PC-3 (cell line): ENCODE results near the gene RASGRP3. TPM values are rescaled to one million over a fixed set of nuclear protein-coding genes. Genes with fewer than 3 reads are reported as not detected.

Experiments
- ATAC-seq: fragments of 200-7000 bp; cut with Tn5 transposase; 2 replicates; pipeline ENCODE4 v1.9.1; 2020; ENCODE audit warnings: mild to moderate bottlenecking, moderate library complexity
- BruUV-seq: library from RNA; stranded (reverse); fragments of 400-500 nt; replicated peaks from 2 replicates; lab custom pipeline; 2021; lab: Mats Ljungman, UMichigan
- CTCF ChIA-PET: fragments of 300-600 bp; sonication (Branson Sonifier 250); formaldehyde crosslinking; loops from one replicate; lab custom pipeline; 2022; ENCODE audit warnings: antibody characterized with exemption; lab: Charles Lee
- POLR2A ChIA-PET: fragments of 300-600 bp; sonication (Branson Sonifier 250); formaldehyde crosslinking; loops from one replicate; lab custom pipeline; 2022; ENCODE audit warnings: antibody characterized with exemption; ENCODE audit not compliant: unreplicated experiment; lab: Charles Lee
- DNase-seq: peaks from one replicate; pipeline ENCODE4 v3.0.0-alpha.2; 2015
- H2AFZ ChIP-seq: fragments of 300-600 bp; sonication (generic); 2 replicates; pipeline ENCODE4 v1.6.0; 2016; ENCODE audit warnings: antibody characterized with exemption, low read length
- H3F3A ChIP-seq: fragments of 300-600 bp; sonication (generic); one replicate; pipeline ENCODE4 v1.6.0; 2017; ENCODE audit warnings: antibody characterized with exemption, low read length, control low read depth, mild to moderate bottlenecking; ENCODE audit not compliant: unreplicated experiment
- H3K27ac ChIP-seq: fragments of 300-600 bp; sonication (generic); 2 replicates; pipeline ENCODE4 v1.5.1; 2016; ENCODE audit warnings: mild to moderate bottlenecking, low read length
- H3K27me3 ChIP-seq: fragments of 300-600 bp; sonication (generic); 2 replicates; pipeline ENCODE4 v1.6.1; 2016; ENCODE audit warnings: low read length, mixed read lengths
- H3K36me3 ChIP-seq: fragments of 300-600 bp; sonication (generic); 2 replicates; pipeline ENCODE4 v1.6.1; 2016; ENCODE audit warnings: low read depth, mixed run types, low read length, mixed read lengths
- H3K4me1 ChIP-seq: fragments of 300-600 bp; sonication (generic); 2 replicates; pipeline ENCODE4 v1.5.1; 2016; ENCODE audit warnings: low read length; ENCODE audit not compliant: insufficient read depth
- H3K4me2 ChIP-seq: fragments of 300-600 bp; sonication (generic); 2 replicates; pipeline ENCODE4 v1.6.0; 2016; ENCODE audit warnings: low read length
- H3K4me3 ChIP-seq: fragments of 300-600 bp; sonication (generic); 2 replicates; pipeline ENCODE4 v1.5.1; 2016; ENCODE audit warnings: mild to moderate bottlenecking, low read length, mixed read lengths
- H3K79me2 ChIP-seq: fragments of 300-600 bp; sonication (generic); 2 replicates; pipeline ENCODE4 v1.6.1; 2017; ENCODE audit warnings: low read length, mixed read lengths
- H3K9ac ChIP-seq: fragments of 300-600 bp; sonication (generic); 2 replicates; pipeline ENCODE4 v1.6.0; 2016; ENCODE audit warnings: mild to moderate bottlenecking, low read length
- H3K9me2 ChIP-seq: fragments of 300-600 bp; sonication (generic); replicated peaks from 2 replicates; pipeline ENCODE4 v1.6.1; 2016; ENCODE audit warnings: mixed run types, low read length, mixed read lengths
- H3K9me3 ChIP-seq: fragments of 300-600 bp; sonication (generic); 2 replicates; pipeline ENCODE4 v1.6.1; 2016; ENCODE audit warnings: low read length, mixed read lengths
- H4K20me1 ChIP-seq: fragments of 300-600 bp; sonication (generic); 2 replicates; pipeline ENCODE4 v1.6.1; 2016; ENCODE audit warnings: low read length, mixed read lengths
- CTCF ChIP-seq: fragments of 300-600 bp; sonication (generic); conservative IDR thresholded peaks from 2 replicates; pipeline ENCODE4 v1.5.1; 2017; ENCODE audit warnings: antibody characterized with exemption, low read depth, mild to moderate bottlenecking, low read length
- EZH2 ChIP-seq: fragments of 300-600 bp; sonication (generic); IDR thresholded peaks from one replicate; pipeline ENCODE4 v1.6.1; 2017; ENCODE audit warnings: antibody characterized with exemption, mild to moderate bottlenecking, low read length; ENCODE audit not compliant: unreplicated experiment
- EZH2phosphoT487 ChIP-seq: fragments of 300-600 bp; sonication (generic); IDR thresholded peaks from 2 replicates; pipeline ENCODE4 v1.6.1; 2018; ENCODE audit warnings: mild to moderate bottlenecking, antibody characterized with exemption, low read length, borderline replicate concordance
- intact Hi-C: fragments of 100-400 bp; cut with micrococcal nuclease; formaldehyde crosslinking; loops from 2 replicates; pipeline ENCODE4 v1.9.0; 2023
- total RNA-seq: library from RNA; depleted of rRNA; stranded (reverse); fragments of >200 nt; gene quantifications from 2 replicates; pipeline ENCODE4 v1.2.3, GENCODE V29; 2014

The RASGRP3 gene
- total RNA-seq, 1 experiment from 2014 or later, result 0.15 TPM

GRCh38 chr2:33561872-33562271, 85.4 kb downstream of the RASGRP3 start:
- Histone ChIP-seq H3K4me3 (no peak overlapping the region), H3K9me3 (no peaks in the 10 kb centered on the region), H3K79me2 (no peaks in the 10 kb centered on the region), H2AFZ (no peak overlapping the region), H3K27ac (no peak overlapping the region), H3F3A (no peaks in the 10 kb centered on the region), H3K36me3 (no peaks in the 10 kb centered on the region), H3K4me1 (no peaks in the 10 kb centered on the region), H3K9me2 (no peaks in the 10 kb centered on the region), H3K4me2 (no peak overlapping the region), H3K27me3 (no peaks in the 10 kb centered on the region), H3K9ac (no peak overlapping the region), H4K20me1 (no peaks in the 10 kb centered on the region)
- no peak for DNase-seq
- no peak for TF ChIP-seq EZH2
- no peak for TF ChIP-seq CTCF
- no peak for TF ChIP-seq EZH2phosphoT487
- no peak for ATAC-seq
- BruUV-seq, result no TSS peak
- CTCF ChIA-PET, result no interaction called here
- POLR2A ChIA-PET, result no interaction called here
- intact Hi-C loops, result no loop called here

- no TSS peak for BruUV-seq
- Histone ChIP-seq H3K36me3 (no peaks in the 10 kb centered on the region), H3K27ac (no peak overlapping the region), H3K9me2 (no peaks in the 10 kb centered on the region), H3K27me3 (no peaks in the 10 kb centered on the region), H3K4me2 (no peak overlapping the region), H2AFZ (no peak overlapping the region), H3F3A (no peaks in the 10 kb centered on the region), H3K9me3 (no peaks in the 10 kb centered on the region), H3K4me1 (no peaks in the 10 kb centered on the region), H4K20me1 (no peaks in the 10 kb centered on the region), H3K79me2 (no peaks in the 10 kb centered on the region), H3K4me3 (no peak overlapping the region), H3K9ac (no peak overlapping the region)
- POLR2A ChIA-PET, result no interaction called here
- no peak for ATAC-seq
- intact Hi-C loops, result no loop called here
- TF ChIP-seq CTCF, result no peak
- no peak for TF ChIP-seq EZH2phosphoT487
- TF ChIP-seq EZH2, result no peak
- DNase-seq, result no peak
- CTCF ChIA-PET, result no interaction called here
These were observed 94.2 kb downstream of the RASGRP3 start for GRCh38 chr2:33570681-33571080.

- H3K4me3 ChIP-seq, result no peak overlapping the region
- POLR2A ChIA-PET, result no interaction called here
- H3K36me3 ChIP-seq, result no peaks in the 10 kb centered on the region
- H3K4me1 ChIP-seq, result no peaks in the 10 kb centered on the region
- no TSS peak for BruUV-seq
- H3K9me3 ChIP-seq, result no peaks in the 10 kb centered on the region
- no peaks in the 10 kb centered on the region for H3K79me2 ChIP-seq
- no peak overlapping the region for H2AFZ ChIP-seq
- DNase-seq (no peak), ATAC-seq (no peak)
- H3K4me2 ChIP-seq, result no peak overlapping the region
- no peaks in the 10 kb centered on the region for H3K9me2 ChIP-seq
- CTCF ChIA-PET, result no interaction called here
- no peak overlapping the region for H3K9ac ChIP-seq
- no peaks in the 10 kb centered on the region for H3K27me3 ChIP-seq
- no peaks in the 10 kb centered on the region for H3F3A ChIP-seq
- no peak overlapping the region for H3K27ac ChIP-seq
- no peaks in the 10 kb centered on the region for H4K20me1 ChIP-seq
- intact Hi-C loops, result no loop called here
- TF ChIP-seq EZH2 (no peak), EZH2phosphoT487 (no peak)
These were observed 97.2 kb downstream of the RASGRP3 start for GRCh38 chr2:33573657-33574056.
